ENCODE data around the gene SYNE2.
"Not testable (repeated sequence)": the region's sequence is repeated elsewhere in the genome, so short reads cannot be mapped to it uniquely, and the experiment has no call there.

DNA sequence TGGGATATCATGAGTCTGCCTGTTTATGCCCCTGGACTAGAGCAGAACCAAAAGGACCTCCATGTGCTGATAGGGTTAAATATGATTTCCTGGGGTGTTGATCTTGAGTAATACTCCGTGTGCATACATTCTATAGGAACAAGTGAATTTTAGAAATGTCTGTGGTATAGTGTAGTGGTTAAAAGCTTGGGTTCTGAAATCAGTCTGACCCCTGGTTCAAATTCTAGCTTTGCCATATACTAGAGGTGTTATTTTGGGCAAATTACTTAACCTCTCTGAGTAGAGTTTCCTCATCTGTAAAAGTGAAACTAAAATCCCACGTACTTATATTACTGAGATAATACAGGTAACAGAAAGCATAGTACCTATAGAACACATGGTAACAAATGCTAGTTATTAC, 12.0 kb downstream of the SYNE2 start:
- TF ChIP-seq, protein P1, sequence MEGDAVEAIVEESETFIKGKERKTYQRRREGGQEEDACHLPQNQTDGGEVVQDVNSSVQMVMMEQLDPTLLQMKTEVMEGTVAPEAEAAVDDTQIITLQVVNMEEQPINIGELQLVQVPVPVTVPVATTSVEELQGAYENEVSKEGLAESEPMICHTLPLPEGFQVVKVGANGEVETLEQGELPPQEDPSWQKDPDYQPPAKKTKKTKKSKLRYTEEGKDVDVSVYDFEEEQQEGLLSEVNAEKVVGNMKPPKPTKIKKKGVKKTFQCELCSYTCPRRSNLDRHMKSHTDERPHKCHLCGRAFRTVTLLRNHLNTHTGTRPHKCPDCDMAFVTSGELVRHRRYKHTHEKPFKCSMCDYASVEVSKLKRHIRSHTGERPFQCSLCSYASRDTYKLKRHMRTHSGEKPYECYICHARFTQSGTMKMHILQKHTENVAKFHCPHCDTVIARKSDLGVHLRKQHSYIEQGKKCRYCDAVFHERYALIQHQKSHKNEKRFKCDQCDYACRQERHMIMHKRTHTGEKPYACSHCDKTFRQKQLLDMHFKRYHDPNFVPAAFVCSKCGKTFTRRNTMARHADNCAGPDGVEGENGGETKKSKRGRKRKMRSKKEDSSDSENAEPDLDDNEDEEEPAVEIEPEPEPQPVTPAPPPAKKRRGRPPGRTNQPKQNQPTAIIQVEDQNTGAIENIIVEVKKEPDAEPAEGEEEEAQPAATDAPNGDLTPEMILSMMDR (conservative IDR thresholded peaks at IDR 0.05): not testable (repeated sequence)
- TF ChIP-seq EZH2 (IDR thresholded peaks at IDR 0.05; ENCODE audit: low read depth): not testable (repeated sequence)

Data from PC-9 (cell line).